T-helper 1 cell treated with Interleukin-12 subunit alpha and Interleukin-12 subunit beta and Interleukin-4 antibody, amounts not matched to agents 30 μg/mL and 1 μg/mL, for 36 hours (primary cell): ENCODE results near the gene DUSP2.

Experiments used
- H3K27ac Mint-ChIP-seq: one replicate; pipeline ENCODE4 v1.8.0; 2021; ENCODE audit warnings: mild to moderate bottlenecking, mixed read lengths
- H3K27me3 Mint-ChIP-seq: one replicate; pipeline ENCODE4 v1.8.0; 2021; ENCODE audit warnings: low read depth, mixed read lengths
- H3K36me3 Mint-ChIP-seq: one replicate; pipeline ENCODE4 v1.8.0; 2021; ENCODE audit warnings: low read depth, mixed read lengths
- H3K4me1 Mint-ChIP-seq: one replicate; pipeline ENCODE4 v1.8.0; 2021; ENCODE audit warnings: low read depth, mixed read lengths
- H3K4me3 Mint-ChIP-seq: one replicate; pipeline ENCODE4 v1.8.0; 2021; ENCODE audit warnings: mild to moderate bottlenecking, moderate library complexity, mixed read lengths
- H3K9me3 Mint-ChIP-seq: one replicate; pipeline ENCODE4 v1.8.0; 2021; ENCODE audit warnings: mixed read lengths

DUSP2 gene

DNA sequence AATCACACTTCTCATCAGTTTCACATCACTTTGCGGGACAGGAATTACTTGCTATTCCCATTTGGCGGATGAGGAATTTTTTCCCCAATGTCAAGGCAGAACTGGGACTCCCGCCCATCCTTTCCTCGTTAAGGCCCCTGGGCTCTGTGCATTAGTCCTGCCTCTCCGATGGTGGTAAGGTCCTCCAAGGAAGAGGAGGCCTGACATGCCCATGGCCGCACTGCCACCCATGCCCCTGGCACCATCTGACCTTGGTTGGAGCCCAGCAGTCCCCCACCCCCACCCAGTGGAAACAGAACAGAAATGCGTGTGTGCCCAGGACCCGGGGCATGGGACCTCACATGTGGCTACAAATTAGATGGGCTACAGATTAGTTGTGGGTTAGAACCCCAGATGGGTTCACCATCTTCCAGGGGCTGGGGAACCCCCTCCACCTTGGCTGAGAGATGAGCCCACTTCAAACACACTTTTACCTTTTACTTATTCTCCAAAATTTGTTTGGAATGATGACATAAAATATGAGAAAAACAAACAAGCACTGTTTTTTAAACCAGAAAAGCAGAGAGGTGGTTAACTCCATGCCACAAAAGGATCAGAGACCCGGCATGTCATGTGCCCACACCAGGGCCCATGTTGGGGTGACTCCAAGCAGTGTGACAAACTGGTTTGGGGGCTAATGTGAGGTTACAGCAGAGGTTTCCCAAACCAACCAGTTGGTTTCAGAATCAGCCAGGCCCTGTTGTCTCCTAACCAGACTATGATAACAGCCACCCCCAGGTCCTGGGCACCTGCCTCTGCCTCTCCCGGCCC is 11.0 kb upstream of the DUSP2 start:
- Mint-ChIP-seq H3K36me3 (peaks cover 2% of the 10 kb centered on the region), H3K27me3 (no peaks in the 10 kb centered on the region), H3K27ac (peak overlapping the region; percentile 93), H3K4me1 (peaks cover 59% of the 10 kb centered on the region), H3K9me3 (peaks cover 5% of the 10 kb centered on the region), H3K4me3 (peak overlapping the region; percentile 14)

DNA sequence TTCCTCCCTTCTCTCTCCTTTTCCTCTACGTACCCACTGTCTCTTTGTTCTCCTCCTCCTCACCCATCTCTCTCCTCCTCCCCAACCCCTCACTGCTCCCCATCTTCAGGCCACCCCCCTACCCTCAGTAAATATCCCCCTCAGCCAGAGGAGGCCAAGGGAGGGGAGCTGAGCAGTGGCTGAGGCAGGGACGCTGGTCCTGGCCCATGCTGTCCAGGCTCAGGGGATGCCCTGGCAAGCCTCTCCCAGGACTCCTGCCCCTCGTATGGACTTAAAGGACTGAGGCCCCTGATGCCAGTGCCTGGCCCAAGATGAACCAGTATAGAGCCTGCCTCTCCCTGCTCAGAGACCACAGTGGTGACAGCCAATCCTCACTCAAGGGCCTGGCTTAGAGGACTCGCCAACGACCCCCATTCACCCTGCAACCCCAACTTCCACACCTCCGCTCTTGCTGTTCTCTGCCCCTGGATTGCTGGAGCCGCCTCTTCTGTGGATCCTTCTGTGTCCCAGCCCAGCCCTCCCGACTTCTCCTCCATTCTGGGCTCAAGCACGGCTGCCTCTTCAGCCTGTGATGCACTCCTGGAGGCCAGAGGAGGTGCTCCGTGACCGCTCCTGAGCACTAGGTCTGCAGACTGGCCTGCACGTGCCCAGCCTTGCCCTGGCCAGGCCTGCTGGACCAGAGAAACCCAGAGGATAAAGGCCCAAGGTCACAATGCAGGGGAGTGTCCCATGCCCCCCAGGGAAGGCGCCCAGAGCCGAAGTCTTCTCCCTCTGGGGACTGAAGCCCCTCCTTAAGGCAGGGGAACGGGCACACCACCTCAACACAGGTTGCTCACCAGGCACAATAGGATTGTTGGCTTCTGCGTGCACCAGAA is 9.5 kb upstream of the DUSP2 start:
- H3K4me3 Mint-ChIP-seq, result no peak overlapping the region
- H3K9me3 Mint-ChIP-seq, result no peaks in the 10 kb centered on the region
- H3K27me3 Mint-ChIP-seq, result no peaks in the 10 kb centered on the region
- H3K36me3 Mint-ChIP-seq, result no peaks in the 10 kb centered on the region
- peaks cover 52% of the 10 kb centered on the region for H3K4me1 Mint-ChIP-seq
- H3K27ac Mint-ChIP-seq, result no peak overlapping the region

DNA sequence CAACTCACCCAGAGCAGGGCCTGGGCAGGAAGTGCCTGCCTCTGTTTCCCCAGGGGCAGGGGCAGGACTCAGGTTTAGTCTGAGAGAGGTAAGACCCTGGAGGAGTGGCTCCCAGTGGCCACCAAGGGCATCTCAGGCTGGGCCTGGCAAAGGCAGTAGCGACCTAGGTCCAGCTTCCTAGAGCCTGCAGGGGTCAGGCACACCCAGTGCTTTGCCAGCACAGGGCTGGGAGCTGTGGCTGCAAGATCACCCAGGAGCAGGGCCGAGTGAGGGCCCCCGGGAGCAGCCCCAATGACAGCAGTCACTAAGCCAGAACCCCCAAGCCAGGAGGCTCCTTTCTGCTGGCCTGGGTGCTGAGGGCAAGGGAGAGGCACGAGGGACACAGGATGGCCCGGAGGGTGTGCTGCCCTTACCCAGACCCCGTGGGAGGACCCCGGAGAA is 8.8 kb upstream of the DUSP2 start:
- Mint-ChIP-seq H3K4me1 (peaks cover 45% of the 10 kb centered on the region), H3K36me3 (no peaks in the 10 kb centered on the region), H3K4me3 (no peak overlapping the region), H3K27me3 (no peaks in the 10 kb centered on the region), H3K27ac (no peak overlapping the region), H3K9me3 (no peaks in the 10 kb centered on the region)

DNA sequence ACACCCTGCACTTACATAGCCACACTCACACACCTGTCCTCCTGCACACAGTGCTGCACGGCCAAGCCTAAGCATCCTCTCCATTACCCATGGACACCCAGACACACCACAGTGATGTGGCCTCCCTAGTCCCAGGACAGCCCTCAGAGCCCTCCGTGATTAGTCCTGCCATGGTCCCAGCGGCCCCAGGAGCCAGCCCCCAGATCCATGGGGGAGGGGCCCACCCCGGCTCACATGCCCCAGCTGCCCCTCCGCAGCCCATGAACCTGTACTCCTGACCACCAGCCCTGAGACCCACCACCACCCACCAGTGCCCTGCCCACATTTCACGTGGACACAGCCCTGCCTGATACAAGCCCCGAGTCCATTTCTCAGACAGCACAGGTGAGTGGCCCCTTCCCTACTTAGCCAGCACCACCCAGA is 8.1 kb upstream of the DUSP2 start:
- Mint-ChIP-seq H3K36me3 (no peaks in the 10 kb centered on the region), H3K27me3 (no peaks in the 10 kb centered on the region), H3K4me1 (peaks cover 41% of the 10 kb centered on the region), H3K4me3 (no peak overlapping the region), H3K27ac (no peak overlapping the region), H3K9me3 (no peaks in the 10 kb centered on the region)

DNA sequence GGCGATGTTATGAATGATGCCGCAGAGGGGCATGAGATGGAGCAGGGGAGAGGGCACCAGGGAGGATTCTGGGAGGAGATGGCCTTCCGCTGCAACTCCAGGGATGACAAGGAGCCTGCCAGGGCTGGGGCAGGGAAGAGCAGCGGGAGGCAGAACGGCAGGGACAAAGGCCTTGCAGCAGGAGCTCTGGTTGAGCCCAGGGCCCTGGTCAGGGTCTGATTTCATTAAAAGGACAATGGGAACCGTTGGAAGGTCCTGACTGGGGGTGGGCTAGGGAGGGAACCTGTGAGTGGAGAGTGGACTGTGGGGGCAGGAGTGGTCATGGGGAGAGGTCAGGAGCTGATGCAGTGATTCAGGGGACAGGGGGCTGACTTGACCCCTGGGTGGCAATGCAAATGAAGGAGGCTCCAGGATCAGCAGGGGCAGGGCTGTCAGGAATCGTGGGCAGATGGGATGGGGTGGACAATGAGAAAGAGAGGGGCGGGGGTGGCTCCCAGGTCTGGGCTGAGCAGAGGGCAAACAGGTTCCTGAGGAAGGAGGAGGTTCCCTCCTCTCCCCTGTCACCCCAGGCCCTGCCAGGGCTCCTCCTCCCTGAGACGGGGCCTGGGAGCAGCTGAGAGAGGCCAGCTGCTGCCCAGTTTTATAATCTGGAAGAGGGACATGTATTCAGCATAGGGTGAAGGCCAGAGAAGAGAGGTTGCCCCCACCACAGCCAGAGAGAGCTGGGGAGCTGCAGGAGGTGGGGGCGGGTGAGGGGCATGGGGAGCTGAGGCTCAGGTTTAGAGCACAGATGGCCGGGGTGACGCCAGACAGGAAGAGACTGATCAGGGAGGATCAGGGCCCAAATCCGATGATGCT is 7.3 kb upstream of the DUSP2 start:
- Mint-ChIP-seq H3K27me3 (no peaks in the 10 kb centered on the region), H3K9me3 (no peaks in the 10 kb centered on the region), H3K4me3 (no peak overlapping the region), H3K4me1 (peaks cover 37% of the 10 kb centered on the region), H3K36me3 (no peaks in the 10 kb centered on the region), H3K27ac (peak overlapping the region; percentile 45)

DNA sequence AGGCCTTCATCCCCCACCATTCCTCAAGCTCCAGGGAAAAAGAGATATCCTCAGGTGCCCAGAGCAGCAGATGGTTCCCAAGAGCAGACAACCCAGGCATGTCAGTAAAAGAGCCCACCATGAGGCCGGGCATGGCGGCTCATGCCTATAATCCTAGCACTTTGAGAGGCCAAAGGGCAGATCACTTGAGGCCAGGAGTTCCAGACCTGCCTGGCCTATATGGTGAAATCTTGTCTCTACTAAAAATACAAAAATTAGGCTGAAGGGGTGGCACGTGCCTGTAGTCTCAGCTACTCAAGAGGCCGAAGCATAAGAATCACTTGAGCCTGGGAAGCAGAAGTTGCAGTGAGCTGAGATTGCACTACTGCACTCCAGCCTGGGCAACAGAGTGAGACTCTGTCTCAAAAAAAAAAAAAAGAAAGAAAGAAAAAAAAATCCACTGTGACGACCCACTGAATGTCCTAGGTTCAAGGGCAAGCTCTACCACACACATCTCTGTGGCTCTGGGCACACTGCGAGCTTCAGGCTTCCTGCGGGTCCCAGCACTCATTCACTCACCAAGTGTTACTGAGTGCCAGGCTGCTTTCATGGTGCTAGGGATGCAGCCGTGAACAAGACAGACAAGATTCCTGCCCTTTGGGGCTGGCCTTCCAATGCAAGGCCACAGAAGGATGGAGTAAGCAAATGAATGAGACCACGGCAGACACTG is 6.5 kb upstream of the DUSP2 start:
- H3K27me3 Mint-ChIP-seq, result no peaks in the 10 kb centered on the region
- H3K4me1 Mint-ChIP-seq, result peaks cover 37% of the 10 kb centered on the region
- H3K9me3 Mint-ChIP-seq, result no peaks in the 10 kb centered on the region
- no peaks in the 10 kb centered on the region for H3K36me3 Mint-ChIP-seq
- peak overlapping the region; percentile 45 for H3K27ac Mint-ChIP-seq
- H3K4me3 Mint-ChIP-seq, result no peak overlapping the region

DNA sequence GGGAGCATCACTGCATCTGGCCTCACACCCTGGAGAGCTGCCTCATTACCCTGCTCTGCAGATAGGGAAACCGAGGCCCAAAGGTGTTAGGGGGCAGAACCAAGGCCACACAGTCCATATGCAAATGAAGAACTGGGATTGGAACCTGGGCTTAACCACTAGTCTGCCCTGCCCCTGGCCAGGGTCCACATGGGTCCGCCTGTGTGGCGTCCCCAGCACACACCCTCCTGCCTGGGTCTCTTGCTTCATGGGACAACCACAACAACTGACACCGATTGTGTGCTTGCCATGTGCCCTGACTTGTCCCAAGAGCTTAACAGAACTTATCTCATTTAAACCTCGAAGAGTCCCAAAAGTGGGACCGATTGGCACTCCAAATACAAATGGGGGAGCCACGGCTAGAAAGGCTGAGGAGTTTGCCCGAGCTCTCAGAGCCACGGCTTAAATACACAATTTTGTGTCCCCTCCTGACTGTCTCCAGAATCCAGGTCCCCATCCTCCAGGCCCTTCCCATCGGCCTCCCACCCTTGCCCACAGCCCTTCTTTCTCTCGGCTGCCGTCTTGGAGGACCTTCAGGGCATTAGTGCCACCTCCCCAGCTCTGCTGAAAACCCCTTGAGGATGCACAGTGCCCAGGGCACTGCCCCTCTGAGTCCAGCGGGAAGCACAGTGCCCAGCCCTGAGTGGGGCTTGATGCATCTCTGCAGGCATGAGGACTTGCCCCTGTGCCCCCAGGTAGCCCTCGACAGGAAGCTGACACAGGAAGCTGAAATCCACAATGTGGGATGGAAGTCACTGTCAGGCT is 5.8 kb upstream of the DUSP2 start:
- Mint-ChIP-seq H3K4me1 (peaks cover 34% of the 10 kb centered on the region), H3K27ac (peak overlapping the region; percentile 59), H3K27me3 (no peaks in the 10 kb centered on the region), H3K4me3 (no peak overlapping the region), H3K36me3 (no peaks in the 10 kb centered on the region), H3K9me3 (no peaks in the 10 kb centered on the region)

DNA sequence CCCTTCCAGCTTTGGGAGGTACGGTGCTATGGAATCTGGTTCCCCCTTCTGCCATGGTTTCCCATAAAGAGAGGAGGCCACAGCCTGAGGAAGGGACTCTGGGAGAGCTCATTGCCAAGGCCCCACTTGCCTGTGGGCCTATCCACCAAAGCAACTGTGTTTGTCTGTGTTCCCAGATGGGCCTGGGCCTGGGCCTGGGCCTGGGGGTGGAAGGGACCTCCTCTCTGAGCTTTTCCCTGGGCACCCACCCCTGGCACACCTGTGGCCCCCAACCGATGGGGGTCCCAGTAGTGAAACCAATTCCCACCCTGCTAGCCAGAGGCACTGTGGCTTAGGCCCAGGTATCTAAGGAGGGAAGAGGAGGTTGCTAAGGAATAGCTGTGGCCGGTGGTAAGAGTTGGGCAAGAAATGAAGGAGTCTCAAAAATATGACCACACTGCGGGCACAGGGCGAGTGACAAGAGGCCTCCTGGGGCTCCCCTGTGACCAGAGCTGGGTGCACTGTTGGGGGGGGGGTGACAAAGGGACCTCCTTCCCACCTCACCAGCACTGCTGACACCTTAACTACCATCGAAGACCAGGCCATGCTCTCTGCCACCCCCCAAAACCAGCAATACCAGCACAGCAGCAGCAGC is 4.9 kb upstream of the DUSP2 start:
- H3K4me1 Mint-ChIP-seq, result peaks cover 39% of the 10 kb centered on the region
- peak overlapping the region; percentile 59 for H3K27ac Mint-ChIP-seq
- no peaks in the 10 kb centered on the region for H3K27me3 Mint-ChIP-seq
- no peaks in the 10 kb centered on the region for H3K36me3 Mint-ChIP-seq
- H3K9me3 Mint-ChIP-seq, result no peaks in the 10 kb centered on the region
- no peak overlapping the region for H3K4me3 Mint-ChIP-seq

DNA sequence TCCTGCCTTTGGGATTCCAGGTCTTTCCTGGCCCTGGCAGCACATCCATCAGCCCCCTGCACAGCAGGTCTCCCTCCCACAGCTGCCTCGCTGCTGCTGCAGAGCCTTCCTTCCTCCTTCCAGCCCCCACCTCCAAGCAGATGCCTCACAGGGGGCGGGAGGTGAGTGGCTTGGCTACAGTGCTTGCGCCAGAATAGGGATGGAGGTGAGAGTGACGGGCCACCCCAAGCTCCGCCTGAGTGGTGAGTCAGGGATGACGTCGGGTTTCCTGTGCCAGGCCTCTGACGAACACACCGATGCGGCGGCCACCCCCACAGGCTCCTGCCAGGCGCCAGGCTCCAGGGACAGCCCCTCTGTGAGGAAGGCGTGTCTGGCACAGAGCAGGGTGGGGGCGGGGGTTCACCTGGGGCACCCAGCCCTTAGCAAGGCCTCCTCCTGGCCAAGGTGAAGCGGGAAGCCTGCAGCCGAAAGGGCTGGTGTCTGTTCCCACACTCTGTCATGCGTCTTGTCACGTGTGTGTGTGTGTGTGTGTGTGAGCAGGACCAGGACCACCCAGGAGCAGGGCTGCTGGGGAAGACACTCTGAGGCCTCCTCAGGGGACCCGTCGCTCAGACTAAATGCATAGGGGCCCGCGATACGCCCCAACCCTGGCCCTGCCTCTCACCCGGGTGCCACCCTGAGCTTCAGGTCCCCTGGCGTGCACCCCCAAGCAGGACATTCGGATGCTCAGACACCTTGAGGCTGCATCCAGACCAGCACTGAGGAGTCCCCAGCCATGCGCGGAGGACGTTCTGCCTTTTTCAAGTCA is 3.4 kb upstream of the DUSP2 start:
- H3K4me3 Mint-ChIP-seq, result peak overlapping the region; percentile 67
- no peaks in the 10 kb centered on the region for H3K9me3 Mint-ChIP-seq
- H3K36me3 Mint-ChIP-seq, result peaks cover 8% of the 10 kb centered on the region
- H3K27ac Mint-ChIP-seq, result peak overlapping the region; percentile 98
- H3K4me1 Mint-ChIP-seq, result peaks cover 44% of the 10 kb centered on the region
- no peaks in the 10 kb centered on the region for H3K27me3 Mint-ChIP-seq

DNA sequence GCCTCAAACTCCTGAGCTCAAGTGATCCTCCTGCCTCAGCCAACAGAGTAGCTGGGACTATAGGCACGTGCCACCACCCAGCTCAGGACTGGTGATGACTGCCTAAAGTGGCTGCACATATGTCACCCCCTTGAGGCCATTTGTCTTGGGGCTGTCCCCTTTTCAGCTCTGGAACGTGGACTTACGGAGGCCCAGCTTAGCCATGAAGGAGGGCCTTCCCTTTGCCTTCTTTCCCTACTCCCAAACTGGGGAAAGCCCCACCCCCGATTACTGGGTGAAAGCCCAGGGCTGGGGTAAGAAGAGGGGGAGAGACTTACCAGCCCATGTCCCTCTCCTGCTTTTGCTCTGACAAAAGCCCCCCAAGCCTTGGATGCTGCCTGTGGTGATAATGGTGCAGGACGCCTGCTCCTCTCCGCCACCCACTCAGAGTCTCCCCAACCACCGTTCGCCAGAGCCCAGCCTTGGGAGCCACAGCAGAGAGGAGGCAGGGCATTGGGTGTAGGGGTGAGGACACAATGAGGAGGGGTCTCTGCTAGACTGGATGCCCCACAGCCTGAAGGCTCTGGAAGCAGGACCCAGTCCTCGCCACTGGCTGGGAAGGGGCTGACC is 2.5 kb upstream of the DUSP2 start:
- H3K4me3 Mint-ChIP-seq, result peak overlapping the region; percentile 80
- H3K36me3 Mint-ChIP-seq, result peaks cover 13% of the 10 kb centered on the region
- H3K4me1 Mint-ChIP-seq, result peaks cover 52% of the 10 kb centered on the region

DNA sequence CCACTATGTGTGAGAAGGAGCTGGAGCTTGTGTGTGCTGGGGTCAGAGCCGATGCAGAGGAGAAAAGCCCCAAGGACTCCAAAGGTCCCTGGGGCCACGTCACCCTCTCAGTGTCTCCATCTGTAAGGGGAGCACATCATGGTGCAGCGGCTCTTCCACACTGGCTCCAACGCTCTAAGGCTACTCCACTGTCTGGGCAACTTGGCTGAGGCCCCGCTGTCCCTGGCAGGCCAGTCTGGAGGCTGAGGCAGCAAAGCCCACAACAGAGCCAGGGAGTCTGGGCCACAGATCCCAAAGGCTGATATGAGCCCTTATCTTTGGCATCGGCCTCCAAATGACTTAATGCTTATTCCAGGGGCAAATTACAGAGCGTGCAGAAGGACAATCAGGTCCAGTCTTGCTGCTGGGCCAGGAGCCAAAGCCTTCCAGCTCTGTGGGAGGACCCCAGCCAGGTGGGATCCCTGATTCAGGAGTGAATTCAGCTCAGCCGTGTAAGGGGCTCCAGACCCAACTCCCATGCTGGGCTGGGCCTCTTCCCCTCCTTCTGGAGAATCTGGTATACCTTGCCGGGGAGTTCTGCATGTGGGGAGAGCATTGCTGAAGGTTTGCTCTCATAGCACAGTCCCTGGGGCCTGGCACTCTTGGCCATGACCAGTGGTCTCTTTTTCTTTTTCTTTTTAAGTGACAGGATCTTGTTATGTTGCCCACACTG is 1.8 kb upstream of the DUSP2 start:
- Mint-ChIP-seq H3K9me3 (no peaks in the 10 kb centered on the region), H3K4me1 (peaks cover 55% of the 10 kb centered on the region), H3K4me3 (peak overlapping the region; percentile 80), H3K27ac (peak overlapping the region; percentile 98), H3K36me3 (peaks cover 13% of the 10 kb centered on the region), H3K27me3 (no peaks in the 10 kb centered on the region)

More for the DNA sequence above, 2.5 kb upstream of the DUSP2 start:
- Mint-ChIP-seq H3K9me3 (no peaks in the 10 kb centered on the region), H3K27me3 (no peaks in the 10 kb centered on the region), H3K27ac (peak overlapping the region; percentile 98)
